H1 (cell line): ENCODE results near the gene ATE1. TPM values are rescaled to one million over a fixed set of nuclear protein-coding genes. Genes with fewer than 3 reads are reported as not detected.

Source experiments
- CTCF ChIA-PET: fragments of 300-600 bp; sonication (Branson Sonifier 250); formaldehyde crosslinking; loops from one replicate; lab custom pipeline; 2021; ENCODE audit not compliant: partially characterized antibody; lab: Charles Lee
- POLR2A ChIA-PET: fragments of 300-600 bp; sonication (Branson Sonifier 250); formaldehyde crosslinking; loops from one replicate; lab custom pipeline; 2021; ENCODE audit warnings: inconsistent platforms; ENCODE audit not compliant: partially characterized antibody; lab: Charles Lee
- DNase-seq, 2 experiments: peaks; one replicate each; pipeline versions ENCODE4 v3.0.0 to v3.0.0-alpha.2; 2010 to 2022; ENCODE audit warnings: low spot score in 2 of 2, low read depth in 1 of 2, mixed read lengths in 1 of 2
- FAIRE-seq: peaks from 2 replicates; lab custom pipeline; 2011; peaks lifted over from hg19 to GRCh38; lab: Jason Lieb, UNC
- H2AFZ ChIP-seq: 2 replicates; pipeline ENCODE4 v1.8.1; 2012; ENCODE audit warnings: low read length, inconsistent platforms
- H2AK5ac ChIP-seq: 2 replicates; pipeline ENCODE4 v1.6.1; 2013; ENCODE audit warnings: low read depth, low read length
- H2BK120ac ChIP-seq: replicated peaks from 2 replicates; pipeline ENCODE3; 2013; ENCODE audit warnings: low read depth, low read length, inconsistent platforms
- H2BK12ac ChIP-seq: 2 replicates; pipeline ENCODE4 v1.6.1; 2013; ENCODE audit warnings: low read depth, low read length
- H2BK15ac ChIP-seq: 2 replicates; pipeline ENCODE4 v1.6.1; 2013; ENCODE audit warnings: low read length
- H2BK20ac ChIP-seq: 2 replicates; pipeline ENCODE4 v1.6.1; 2013; ENCODE audit warnings: low read length
- H2BK5ac ChIP-seq: 2 replicates; pipeline ENCODE4 v1.6.1; 2013; ENCODE audit warnings: low read depth, low read length
- H3K14ac ChIP-seq: 2 replicates; pipeline ENCODE4 v1.6.1; 2013; ENCODE audit warnings: inconsistent platforms; ENCODE audit not compliant: insufficient read length
- H3K18ac ChIP-seq: 2 replicates; pipeline ENCODE4 v1.6.1; 2013; ENCODE audit warnings: low read length; ENCODE audit errors: extremely low read depth
- H3K23ac ChIP-seq: 2 replicates; pipeline ENCODE4 v1.6.1; 2013; ENCODE audit warnings: inconsistent platforms; ENCODE audit not compliant: insufficient read length
- H3K23me2 ChIP-seq: 2 replicates; pipeline ENCODE4 v1.6.1; 2013; ENCODE audit warnings: low read depth, low read length
- H3K27ac ChIP-seq: 2 replicates; pipeline ENCODE4 v1.6.1; 2011; ENCODE audit warnings: low read depth, low read length, inconsistent platforms
- H3K27me3 ChIP-seq, 4 experiments: replicated peaks in 1 of 4; 1 replicate in 1 of 4; 2 replicates in 3 of 4; pipeline versions ENCODE4 v1.6.1 to v1.8.1; 2011 to 2013; ENCODE audit warnings: low read length in 3 of 4, mild to moderate bottlenecking in 3 of 4, inconsistent platforms in 2 of 4, mixed read lengths in 2 of 4, moderate library complexity in 1 of 4; ENCODE audit not compliant: control insufficient read depth in 3 of 4, insufficient read depth in 3 of 4; ENCODE audit errors: extremely low read depth in 1 of 4
- H3K36me3 ChIP-seq, 4 experiments: 2 replicates each; pipeline versions ENCODE4 v1.6.1 to v1.8.1; 2011 to 2013; ENCODE audit warnings: mild to moderate bottlenecking in 4 of 4, low read length in 3 of 4, moderate library complexity in 2 of 4, control low read depth in 1 of 4, inconsistent platforms in 1 of 4; ENCODE audit not compliant: insufficient read depth in 4 of 4, control insufficient read depth in 2 of 4
- H3K4ac ChIP-seq: replicated peaks from 2 replicates; pipeline ENCODE3; 2013; ENCODE audit warnings: low read length, low read depth, mixed read lengths, inconsistent platforms; ENCODE audit not compliant: insufficient read length
- H3K4me1 ChIP-seq, 4 experiments: replicated peaks in 1 of 4; 1 replicate in 1 of 4; 2 replicates in 3 of 4; pipeline versions ENCODE4 v1.6.1 to v1.8.1; 2011 to 2013; ENCODE audit warnings: low read length in 3 of 4, inconsistent platforms in 2 of 4, mixed read lengths in 1 of 4; ENCODE audit not compliant: insufficient read depth in 4 of 4, control insufficient read depth in 3 of 4
- H3K4me2 ChIP-seq, 2 experiments: 2 replicates each; pipeline versions ENCODE4 v1.6.1 to v1.8.1; 2011 to 2013; ENCODE audit warnings: low read depth in 2 of 2, low read length in 2 of 2, control low read depth in 1 of 2, inconsistent platforms in 1 of 2, mild to moderate bottlenecking in 1 of 2; ENCODE audit not compliant: insufficient read depth in 1 of 2
- H3K4me3 ChIP-seq, 4 experiments: fragments of 200-600, 300-600 bp in 1 of 4; sonication (generic), shearing (Covaris generic), sonication (Bioruptor Twin) in 1 of 4; 2 replicates each; pipeline versions ENCODE4 v1.5.1 to v1.8.1; 2011 to 2016; ENCODE audit warnings: low read length in 4 of 4, low read depth in 3 of 4, control low read depth in 2 of 4, inconsistent platforms in 2 of 4, mild to moderate bottlenecking in 2 of 4, mixed read lengths in 1 of 4, moderate library complexity in 1 of 4; ENCODE audit not compliant: insufficient read depth in 2 of 4; ENCODE audit errors: extremely low read depth in 1 of 4
- H3K56ac ChIP-seq: replicated peaks from 2 replicates; pipeline ENCODE3; 2013; ENCODE audit warnings: low read depth, mild to moderate bottlenecking, mixed read lengths, low read length, inconsistent platforms; ENCODE audit not compliant: insufficient read length
- H3K79me1 ChIP-seq: 2 replicates; pipeline ENCODE4 v1.6.1; 2013; ENCODE audit warnings: low read depth, low read length, control low read depth
- H3K79me2 ChIP-seq, 2 experiments: 2 replicates each; pipeline versions ENCODE4 v1.6.1 to v1.8.1; 2012 to 2013; ENCODE audit warnings: low read length in 2 of 2, mild to moderate bottlenecking in 2 of 2, inconsistent platforms in 1 of 2; ENCODE audit not compliant: insufficient read depth in 2 of 2, control insufficient read depth in 1 of 2
- H3K9ac ChIP-seq, 4 experiments: replicated peaks in 1 of 4; 1 replicate in 1 of 4; 2 replicates in 3 of 4; pipeline versions ENCODE4 v1.6.1 to v1.8.1; 2011 to 2013; ENCODE audit warnings: low read depth in 3 of 4, low read length in 3 of 4, control low read depth in 2 of 4, mild to moderate bottlenecking in 2 of 4, moderate library complexity in 2 of 4, inconsistent platforms in 1 of 4; ENCODE audit errors: extremely low read depth in 1 of 4
- H3K9me3 ChIP-seq, 2 experiments: 2 replicates each; pipeline versions ENCODE4 v1.6.1 to v1.8.1; 2012 to 2013; ENCODE audit warnings: mild to moderate bottlenecking in 2 of 2, moderate library complexity in 2 of 2, control low read depth in 1 of 2, inconsistent platforms in 1 of 2, low read depth in 1 of 2, low read length in 1 of 2, mixed read lengths in 1 of 2; ENCODE audit not compliant: insufficient read depth in 2 of 2
- H4K20me1 ChIP-seq, 2 experiments: replicated peaks in 1 of 2; 2 replicates each; pipeline versions ENCODE3 to v1.8.1; 2011 to 2013; ENCODE audit warnings: inconsistent platforms in 2 of 2, low read length in 2 of 2, mild to moderate bottlenecking in 1 of 2; ENCODE audit not compliant: insufficient read depth in 2 of 2, control insufficient read depth in 1 of 2
- H4K5ac ChIP-seq: 2 replicates; pipeline ENCODE4 v1.6.1; 2013; ENCODE audit warnings: low read length, low read depth, mixed read lengths, inconsistent platforms; ENCODE audit not compliant: insufficient read length
- H4K8ac ChIP-seq: 2 replicates; pipeline ENCODE4 v1.8.0; 2013; ENCODE audit warnings: mild to moderate bottlenecking, moderate library complexity, low read length, inconsistent platforms; ENCODE audit not compliant: insufficient read depth; ENCODE audit errors: extremely low read depth
- H4K91ac ChIP-seq: replicated peaks from 2 replicates; pipeline ENCODE3; 2013; ENCODE audit warnings: low read length, mixed read lengths, inconsistent platforms; ENCODE audit not compliant: insufficient read length
- CBX8 ChIP-seq: fragments of 300-800, 300-1000 bp; sonication (generic); IDR thresholded peaks from 2 replicates; pipeline ENCODE4 v1.7.1; 2016; ENCODE audit warnings: low read depth, low read length, borderline replicate concordance
- CEBPB ChIP-seq: IDR thresholded peaks from 2 replicates; pipeline ENCODE4 v1.6.1; 2012; ENCODE audit warnings: low read depth, low read length
- E2F6 ChIP-seq: IDR thresholded peaks from 2 replicates; pipeline ENCODE4 v1.6.1; 2012; ENCODE audit warnings: inconsistent platforms
- EGR1 ChIP-seq: IDR thresholded peaks from 2 replicates; pipeline ENCODE4 v1.6.1; 2011; ENCODE audit warnings: low read depth, low read length, borderline replicate concordance
- EP300 ChIP-seq, 2 experiments: IDR thresholded peaks; 1 replicate in 1 of 2; 2 replicates in 1 of 2; pipeline ENCODE4 v1.6.1; 2011 to 2012; ENCODE audit warnings: low read depth in 2 of 2, low read length in 2 of 2, mild to moderate bottlenecking in 2 of 2, borderline replicate concordance in 1 of 2, inconsistent platforms in 1 of 2, moderate library complexity in 1 of 2
- KDM4A ChIP-seq: IDR thresholded peaks from one replicate; pipeline ENCODE4 v1.7.1; 2012; ENCODE audit warnings: low read depth, mild to moderate bottlenecking, moderate library complexity, low read length, inconsistent platforms; ENCODE audit not compliant: severe bottlenecking
- KDM5A ChIP-seq: fragments of 200-600 bp; IDR thresholded peaks from 2 replicates; pipeline ENCODE4 v1.7.1; 2012; ENCODE audit warnings: mild to moderate bottlenecking, low read length, inconsistent platforms, mixed read lengths
- PHF8 ChIP-seq: fragments of 200-600 bp; sonication (generic); conservative IDR thresholded peaks from 2 replicates; pipeline ENCODE4 v1.7.1; 2012; ENCODE audit warnings: low read depth, mild to moderate bottlenecking, inconsistent platforms, low read length, moderate library complexity
- RBBP5 ChIP-seq: IDR thresholded peaks from 2 replicates; pipeline ENCODE4 v1.7.1; 2012; ENCODE audit warnings: low read depth, mild to moderate bottlenecking, inconsistent platforms, low read length, moderate library complexity, borderline replicate concordance
- SIX5 ChIP-seq: IDR thresholded peaks from 2 replicates; pipeline ENCODE4 v1.6.1; 2011; ENCODE audit warnings: mild to moderate bottlenecking, low read depth, low read length
- SUZ12 ChIP-seq: fragments of 200-600 bp; sonication (generic); IDR thresholded peaks from 2 replicates; pipeline ENCODE4 v1.6.1; 2012; ENCODE audit warnings: mild to moderate bottlenecking, inconsistent platforms, low read length, moderate library complexity, mixed read lengths
- TAF1 ChIP-seq: IDR thresholded peaks from 2 replicates; pipeline ENCODE4 v1.6.1; 2011; ENCODE audit warnings: mild to moderate bottlenecking, low read depth, low read length
- TAF7 ChIP-seq: optimal IDR thresholded peaks from 2 replicates; pipeline ENCODE3; 2011; ENCODE audit warnings: low read depth, mild to moderate bottlenecking, inconsistent platforms, low read length, moderate library complexity, borderline replicate concordance
- WGBS, 2 experiments: shearing (Covaris generic) in 1 of 2; methylation state at CpG; one replicate each; pipeline versions ENCODE4 v1.1.6 to v1.1.7; 2013 to 2015; ENCODE audit warnings: low lambda C conversion rate in 2 of 2, mixed read lengths in 2 of 2, inconsistent platforms in 1 of 2, low coverage in 1 of 2, missing lambda C conversion rate in 1 of 2; ENCODE audit not compliant: insufficient replicate concordance in 2 of 2, insufficient coverage in 1 of 2, insufficient read length in 1 of 2; ENCODE audit errors: extremely low coverage in 1 of 2, missing lambda C conversion rate in 1 of 2; 5-methylcytosine and 5-hydroxymethylcytosine counted together
- polyA plus RNA-seq, 7 experiments: library from polyadenylated mRNA; depleted of rRNA in 3 of 7; stranded (reverse) in 5 of 7; unstranded in 2 of 7; fragments of >200 nt in 5 of 7; fragments of 200-250 nt in 2 of 7; gene quantifications; 1 replicate in 5 of 7; 2 replicates in 1 of 7; 4 replicates in 1 of 7; pipeline versions ENCODE4 v1.2.1 to v1.2.3, GENCODE V29; 2011 to 2013; ENCODE audit warnings: missing spikeins in 2 of 7, mixed read lengths in 2 of 7
- total RNA-seq: library from RNA; stranded (reverse); fragmentation: NEBNext Ultra II Directional; extraction: Animal tissue kit (Norgen Biotek cat#: 25700); gene quantifications from 2 replicates; pipeline ENCODE4 v1.2.1, GENCODE V29; 2021

ATE1 gene
- total and polyA plus RNA-seq, 2 of the 8 experiments (the other 6 are each of a cell fraction or from before 2014, with no cell fraction given) = 8.8 to 26.9 TPM

- ChIA-PET POLR2A (interaction anchor here (1.2 kb wide), 1 partner anchor 537 kb away, joined by 3 read pairs; no protein-coding TSS in a partner anchor), CTCF (interaction anchor here (0.9 to 4.3 kb wide), 6 partner anchors 11 to 369 kb away, joined by 3 to 46 read pairs (median 4); no protein-coding TSS in a partner anchor)
- no peak overlapping the region for H2BK120ac ChIP-seq
- H3K23ac ChIP-seq = no peak overlapping the region
- H3K79me2 ChIP-seq = no peaks in the 10 kb centered on the region; a peak in 1 of 4 replicates
- no peak overlapping the region for H2AFZ ChIP-seq
- no peak for DNase-seq
- no peak overlapping the region for H3K14ac ChIP-seq
- H3K9ac ChIP-seq = no peak overlapping the region
- TF ChIP-seq SIX5 (no peak), RBBP5 (no peak), CBX8 (no peak), TAF1 (no peak), E2F6 (no peak), KDM4A (no peak), CEBPB (no peak), SUZ12 (no peak), EP300 (IDR thresholded peaks at IDR 0.05; ENCODE audit: borderline replicate concordance in 1 of 2, low read depth in 2 of 2, low read length in 2 of 2) (no peak), TAF7 (no peak), PHF8 (no peak), EGR1 (no peak), KDM5A (no peak)
- no peak overlapping the region for H2BK5ac ChIP-seq
- peaks cover 0 to 1% of the 10 kb centered on the region in 2 experiments for H4K20me1 ChIP-seq
- no peak overlapping the region for H3K56ac ChIP-seq
- no peak overlapping the region for H3K4me2 ChIP-seq
- H3K4me1 ChIP-seq = peaks cover 0 to 4% (median 0%) of the 10 kb centered on the region in 4 experiments; a peak in 2 of 7 replicates
- no peak overlapping the region for H3K18ac ChIP-seq
- WGBS, 2 experiments = 97% methylated on average over 4 of the region's 4 CpGs; no CpG with 5 or more reads in 1 of the 2 experiments
- H3K36me3 ChIP-seq = peaks cover 5 to 16% (median 12%) of the 10 kb centered on the region in 4 experiments; a peak in 5 of 8 replicates
- no peak overlapping the region for H2BK12ac ChIP-seq
- no peaks in the 10 kb centered on the region for H3K23me2 ChIP-seq
- H3K79me1 ChIP-seq = no peaks in the 10 kb centered on the region
- no peak overlapping the region for H3K4me3 ChIP-seq
- no peaks in the 10 kb centered on the region for H3K27me3 ChIP-seq
- no peak overlapping the region for H3K4ac ChIP-seq
- H2AK5ac ChIP-seq = no peak overlapping the region
- H3K27ac ChIP-seq = no peak overlapping the region
- H2BK20ac ChIP-seq = no peak overlapping the region
- H4K5ac ChIP-seq = no peak overlapping the region
- no peak overlapping the region for H4K91ac ChIP-seq
- H4K8ac ChIP-seq = no peak overlapping the region
- H2BK15ac ChIP-seq = no peak overlapping the region
- H3K9me3 ChIP-seq = no peaks in the 10 kb centered on the region; a peak in 1 of 4 replicates
- FAIRE-seq = no peak
Measured at GRCh38 chr10:121899727-121900126, 28.1 kb downstream of the ATE1 start.
